Stimulated activated CD8-positive, alpha-beta memory T cell treated with anti-CD3 and anti-CD28 coated beads, Interleukin-4, amount 100 ng/mL, for 1 hour (primary cell): ENCODE data around the gene IL4I1.

Source experiments
- DNase-seq, 2 donors: peaks; one replicate each; pipeline ENCODE4 v3.0.0-alpha.2; 2020; ENCODE audit warnings: low read depth in 2 of 2, low spot score in 1 of 2

Gene IL4I1

GRCh38 chr19:49864890-49865289 lies 31.8 kb downstream of the IL4I1 start:
- DNase-seq: no peak

DNA sequence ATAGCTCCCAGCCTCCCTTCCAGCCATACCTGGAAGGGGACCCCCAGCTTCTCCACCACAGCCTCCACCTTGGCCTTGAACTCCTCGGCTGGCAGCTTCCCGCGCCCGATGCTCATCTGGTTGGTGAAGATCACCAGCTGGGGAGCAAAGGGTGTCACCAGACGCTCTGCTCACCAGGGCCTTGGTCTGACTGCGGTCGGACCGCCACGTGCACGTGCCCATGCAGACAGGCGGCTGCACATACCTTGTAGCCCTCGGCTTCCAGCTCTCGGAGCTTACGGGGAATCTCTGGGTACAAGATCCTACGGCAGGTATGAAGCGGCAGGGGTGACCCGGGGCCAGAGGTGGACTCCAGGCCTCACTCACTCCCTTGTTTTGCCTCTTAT lies 32.8 kb downstream of the IL4I1 start:
- DNase-seq: no peak

DNA sequence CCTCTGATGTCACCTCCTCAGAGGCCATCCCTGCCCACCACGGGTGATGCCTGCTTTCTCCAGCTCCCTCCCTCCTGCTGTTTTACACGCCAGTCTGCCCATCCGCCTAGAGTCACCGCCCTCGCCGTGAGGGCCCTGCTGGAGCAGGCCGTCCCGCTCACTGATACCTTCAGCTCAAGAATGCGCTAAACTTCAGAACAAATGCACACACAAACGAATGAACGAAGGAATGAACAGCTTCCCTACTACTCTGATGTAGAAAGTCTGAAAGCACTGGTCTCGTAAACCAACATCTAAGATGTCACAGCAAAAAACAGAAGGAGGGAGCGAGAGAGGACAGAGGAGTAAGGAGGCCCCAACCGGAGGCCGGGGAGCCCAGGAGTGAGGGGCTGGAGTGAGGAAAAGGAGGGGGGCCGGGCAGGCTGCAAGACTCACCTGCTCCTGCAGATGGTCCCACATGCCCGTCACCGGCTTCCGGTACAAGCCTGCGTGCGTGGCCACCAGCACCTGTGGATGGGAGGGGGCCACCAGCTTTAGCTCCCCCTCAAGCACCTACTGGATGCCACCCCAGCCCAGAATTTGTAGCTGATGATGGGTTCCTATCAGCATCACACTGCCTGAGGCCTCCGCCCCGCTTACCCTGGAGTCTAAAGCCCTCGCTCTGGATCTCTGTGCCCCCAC lies 33.3 kb downstream of the IL4I1 start:
- no peak for DNase-seq

GRCh38 chr19:49862391-49863253 lies 34.1 kb downstream of the IL4I1 start:
- no peak for DNase-seq

- DNase-seq: no peak
These were observed 34.9 kb downstream of the IL4I1 start for GRCh38 chr19:49861541-49862378.

DNA sequence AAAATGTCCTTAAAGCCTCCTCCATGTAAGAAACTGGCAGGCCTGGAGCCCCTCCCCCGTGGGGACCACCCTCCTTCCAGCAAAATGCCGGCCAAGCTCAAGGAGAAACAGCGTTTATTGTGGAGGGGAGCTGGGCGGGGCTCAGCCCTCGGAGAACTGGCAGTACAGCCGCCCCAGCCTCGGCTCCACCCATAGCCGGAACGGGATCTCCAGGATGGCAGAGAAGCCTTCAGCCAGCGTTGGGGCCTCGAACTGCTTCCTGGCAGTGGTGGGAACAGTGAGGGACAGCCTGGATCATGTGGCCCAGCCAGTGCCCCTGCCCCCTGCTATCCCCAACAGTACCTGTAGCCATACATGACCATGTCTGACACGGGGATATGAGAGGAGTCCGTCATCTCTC lies 35.6 kb downstream of the IL4I1 start:
- DNase-seq: no peak

- DNase-seq: no peak
These were observed 36.2 kb downstream of the IL4I1 start for GRCh38 chr19:49860336-49861102.

DNA sequence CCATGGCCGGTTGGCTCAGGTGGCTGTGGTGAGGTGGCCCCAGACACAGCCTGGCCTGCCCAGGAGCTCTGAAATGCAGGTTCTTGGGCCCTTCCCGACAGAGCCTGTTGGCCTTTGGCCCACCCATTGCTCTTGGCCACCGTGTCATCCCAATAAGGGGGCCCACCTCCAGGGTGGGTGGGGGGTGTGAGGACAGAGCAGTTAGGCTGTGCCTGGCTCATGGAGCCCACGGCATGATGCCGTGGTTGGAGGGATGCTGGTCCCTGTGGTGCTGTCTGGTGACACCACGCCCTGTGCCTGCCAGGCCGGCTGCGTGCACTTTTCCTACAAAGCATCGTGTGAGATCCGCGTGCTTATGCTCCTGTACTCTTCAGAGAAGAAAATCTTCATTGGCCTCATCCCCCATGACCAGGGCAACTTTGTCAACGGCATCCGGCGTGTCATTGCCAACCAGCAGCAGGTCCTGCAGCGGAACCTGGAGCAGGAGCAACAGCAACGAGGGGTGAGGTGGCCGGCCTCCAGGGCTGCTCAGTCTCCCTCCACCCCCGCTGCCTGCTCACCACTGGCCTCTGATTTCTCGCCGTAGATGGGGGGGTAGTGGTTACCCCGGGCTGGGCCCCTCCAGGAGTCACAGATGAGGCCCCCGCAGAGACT lies 36.9 kb downstream of the IL4I1 start:
- no peak for DNase-seq

GRCh38 chr19:49858088-49858985 lies 38.4 kb downstream of the IL4I1 start:
- DNase-seq: no peak

DNA sequence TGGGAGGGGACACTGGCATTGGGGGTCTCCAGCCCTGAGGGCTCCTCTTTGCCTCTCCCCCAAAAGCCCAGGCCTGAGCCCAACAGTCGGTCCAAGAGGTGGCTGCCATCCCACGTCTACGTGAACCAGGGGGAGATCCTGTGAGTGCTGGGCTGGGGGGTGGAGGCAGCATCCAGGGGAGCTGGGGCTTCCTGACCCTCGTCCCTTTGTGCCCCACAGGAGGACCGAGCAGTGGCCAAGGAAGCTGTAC lies 38.9 kb downstream of the IL4I1 start:
- no peak for DNase-seq

DNA sequence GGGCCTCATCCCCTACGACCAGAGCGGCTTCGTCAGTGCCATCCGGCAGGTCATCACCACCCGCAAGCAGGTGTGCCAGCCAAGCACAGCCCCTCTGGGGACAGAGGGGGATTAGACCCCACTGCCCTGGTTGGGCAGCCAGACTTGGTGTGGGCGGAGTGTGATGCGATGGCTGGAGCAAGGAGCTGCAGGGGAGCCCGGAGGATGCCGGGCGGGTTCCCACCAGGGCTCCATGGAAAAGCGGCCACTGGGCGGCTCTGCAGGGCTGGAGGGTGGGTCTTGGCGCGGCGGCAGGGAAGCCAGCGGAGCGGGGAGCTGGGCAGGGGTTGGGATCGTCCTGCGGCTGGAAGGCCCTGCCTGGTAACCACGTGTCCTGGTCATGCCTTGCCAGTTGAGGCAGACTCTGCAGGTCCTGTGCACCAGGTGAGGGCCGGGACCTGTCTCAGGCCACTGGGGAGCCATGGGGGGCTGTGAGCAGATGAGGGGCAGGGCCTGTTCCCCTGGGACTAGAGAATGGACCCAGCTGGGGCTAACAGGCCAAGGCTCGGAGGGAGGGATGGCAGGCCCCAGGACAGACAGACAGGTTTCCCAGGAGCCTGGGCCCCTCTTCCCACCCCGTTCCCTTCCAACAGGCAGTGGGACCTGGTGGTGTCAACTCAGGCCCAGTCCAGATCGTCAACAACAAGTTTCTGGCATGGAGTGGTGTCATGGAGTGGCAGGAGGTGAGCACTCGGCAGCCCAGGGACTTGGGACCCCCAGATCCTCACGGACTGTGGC lies 39.4 kb downstream of the IL4I1 start:
- no peak for DNase-seq

DNA sequence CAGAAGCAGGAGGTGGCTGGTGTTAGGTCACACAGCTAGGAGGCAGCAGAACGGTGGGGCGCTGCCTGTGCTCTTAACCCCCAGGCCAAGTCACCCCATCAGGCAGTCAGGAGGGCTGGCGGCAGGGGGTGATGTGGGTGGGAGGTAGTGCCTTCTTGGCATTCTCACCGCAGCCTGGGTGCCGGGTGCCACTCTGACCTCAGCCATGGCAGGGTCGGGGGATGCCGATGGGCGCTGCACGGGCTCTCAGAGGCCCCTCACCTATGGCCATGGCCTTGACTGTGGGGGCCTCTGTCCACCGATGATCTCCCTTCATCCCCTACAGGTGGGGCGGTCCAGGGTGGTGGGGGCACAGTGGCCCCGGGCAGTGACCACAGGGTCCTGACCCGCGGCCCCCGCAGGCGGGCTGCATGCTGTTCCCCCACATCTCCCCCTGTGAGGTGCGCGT lies 40.1 kb downstream of the IL4I1 start:
- no peak for DNase-seq

DNA sequence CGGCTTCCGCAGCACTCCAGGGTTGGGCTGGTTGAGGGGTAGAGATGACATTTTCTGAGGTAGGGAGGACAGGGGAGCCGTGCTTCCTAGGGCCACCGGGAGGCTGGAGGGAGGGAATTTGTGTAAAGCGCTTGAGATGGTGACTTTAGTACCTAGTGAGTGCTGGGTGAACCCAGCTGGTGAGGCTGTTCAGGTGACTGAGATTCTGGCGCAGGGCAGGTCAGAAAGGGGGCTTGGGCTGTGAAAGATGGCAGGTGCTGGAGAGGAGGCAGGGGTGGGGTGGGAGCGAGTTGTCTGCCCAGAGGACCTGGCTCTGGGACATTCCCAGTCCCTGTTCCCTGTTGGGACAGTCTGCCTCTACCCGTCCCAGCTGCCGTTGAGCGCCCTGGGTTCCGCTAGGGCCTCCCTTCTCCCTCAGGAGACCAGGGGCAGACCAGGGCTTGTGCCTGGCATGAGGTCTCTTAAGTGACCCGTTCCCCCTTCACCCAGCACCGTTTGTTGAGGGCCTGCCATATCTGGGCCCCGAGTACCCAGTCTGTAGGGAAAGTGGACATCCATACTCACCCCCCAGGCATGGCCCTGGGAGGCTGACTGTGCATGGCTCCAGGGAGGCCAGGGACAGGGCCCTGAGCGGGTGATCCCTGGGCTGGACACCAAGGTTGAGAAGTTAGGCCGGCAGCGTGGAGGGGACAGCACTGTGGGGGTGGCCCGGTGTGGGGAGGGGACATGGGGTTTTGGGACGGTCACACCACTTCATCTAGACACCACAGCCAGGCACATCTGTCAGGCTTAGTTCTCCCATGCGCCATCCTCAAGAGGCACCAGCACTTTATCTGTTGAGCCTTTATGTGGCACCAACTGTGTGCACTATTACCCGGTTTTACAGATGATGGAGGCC lies 40.8 kb downstream of the IL4I1 start:
- DNase-seq: no peak

DNA sequence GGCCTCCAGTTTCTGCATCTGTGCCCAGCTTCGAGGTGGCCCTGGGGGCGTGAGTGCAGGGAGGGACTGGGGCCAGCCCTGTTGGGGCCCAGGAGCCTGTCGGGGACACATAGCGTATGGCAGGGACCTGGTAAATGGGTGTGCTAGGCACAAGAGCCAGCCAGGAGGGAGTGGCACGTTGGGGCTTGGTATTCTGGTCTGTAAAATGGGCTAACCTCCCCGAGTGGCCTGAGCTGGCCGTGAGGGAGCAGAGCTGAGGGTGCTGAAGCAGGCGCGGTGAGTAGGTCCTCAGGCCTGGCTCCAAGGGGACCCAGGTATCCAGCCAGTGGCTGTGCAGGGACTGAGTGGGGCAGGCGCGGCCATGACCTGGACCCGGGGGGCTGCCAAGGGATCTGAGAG lies 41.4 kb downstream of the IL4I1 start:
- no peak for DNase-seq

- DNase-seq: no peak
These were observed 42.1 kb downstream of the IL4I1 start for GRCh38 chr19:49854378-49855263.

GRCh38 chr19:49853852-49854377 lies 42.8 kb downstream of the IL4I1 start:
- DNase-seq: no peak
